ENCODE data around the gene TMEM62.

TMEM62 gene

DNA sequence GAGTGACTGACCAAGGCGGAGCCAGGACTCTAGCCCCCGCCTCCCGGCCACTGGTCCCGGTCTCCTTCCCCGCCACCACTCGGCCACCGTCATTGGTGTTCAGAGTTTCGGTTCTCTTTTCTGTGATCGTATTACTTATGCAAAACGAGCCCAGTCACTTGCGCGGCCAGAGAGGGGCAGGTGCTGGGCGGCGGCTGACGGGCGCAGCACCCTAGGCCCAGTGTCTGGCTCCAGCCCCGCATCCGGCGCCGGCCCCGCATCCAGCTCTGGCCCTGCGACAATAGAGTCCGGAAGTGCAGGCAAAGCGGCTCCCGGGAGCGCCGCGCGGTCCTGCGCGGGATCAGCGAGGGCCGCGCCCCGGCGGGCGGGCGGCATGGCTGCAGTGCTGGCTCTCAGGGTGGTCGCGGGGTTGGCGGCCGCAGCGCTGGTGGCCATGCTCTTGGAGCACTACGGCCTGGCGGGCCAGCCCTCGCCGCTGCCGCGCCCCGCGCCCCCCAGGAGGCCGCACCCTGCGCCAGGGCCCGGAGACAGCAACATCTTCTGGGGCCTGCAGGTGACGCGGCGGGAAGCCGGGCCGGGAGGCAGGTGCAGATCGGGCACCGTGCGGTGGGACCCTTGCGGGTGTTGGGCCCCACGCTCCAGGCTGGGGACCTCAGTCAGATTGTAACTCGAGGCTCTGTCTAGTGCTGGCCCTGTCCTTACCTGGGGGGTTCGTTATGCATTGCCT is at the start of gene TMEM62:
TMEM62 (plus strand) TSS at position 157 of the 727 bp plus-strand sequence; CDS start at position 374, 217 bp downstream.
- H3K36me3 ChIP-seq (ENCODE audit: insufficient read depth, low read length), result no peaks in the 10 kb centered on the region
- H3K4me1 ChIP-seq (ENCODE audit: insufficient read depth, low read length), result 0 out of 2 replicates have a peak, but pooled peaks cover 8% of the 10 kb centered on the region
- H3K9me3 ChIP-seq (ENCODE audit: control insufficient read depth, insufficient read depth, low read length), result no peaks in the 10 kb centered on the region
- H3K9ac ChIP-seq (ENCODE audit: low read depth, low read length), result peak within 1 kb of the TSS; percentile 61

DNA sequence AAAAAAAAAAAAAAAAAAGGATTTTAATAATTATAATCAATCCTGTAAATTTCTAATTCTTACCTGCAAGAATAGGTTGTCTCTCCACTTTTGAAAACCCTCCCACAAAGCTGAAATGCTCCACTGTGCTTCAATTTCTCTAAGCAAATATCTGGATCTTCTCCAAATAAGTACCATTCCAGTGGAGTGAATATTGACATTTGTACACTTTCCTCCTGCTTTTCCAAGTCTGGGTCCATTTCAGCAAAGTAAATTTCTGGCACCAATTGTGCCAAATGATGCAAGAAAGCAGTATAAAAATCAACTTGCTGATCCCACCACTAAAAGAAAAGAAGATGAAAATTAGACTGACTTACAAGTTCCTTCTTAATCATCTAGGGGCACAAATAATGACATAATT is 47.5 kb upstream of the TMEM62 start:
- peaks cover 3% of the 10 kb centered on the region; the same call in 1 of the 2 replicates for H3K4me1 ChIP-seq (ENCODE audit: insufficient read depth, low read length)
- no peaks in the 10 kb centered on the region; the same call in 1 of the 2 replicates for H3K36me3 ChIP-seq (ENCODE audit: insufficient read depth, low read length)
- no peak overlapping the region for H3K9ac ChIP-seq (ENCODE audit: low read depth, low read length)

DNA sequence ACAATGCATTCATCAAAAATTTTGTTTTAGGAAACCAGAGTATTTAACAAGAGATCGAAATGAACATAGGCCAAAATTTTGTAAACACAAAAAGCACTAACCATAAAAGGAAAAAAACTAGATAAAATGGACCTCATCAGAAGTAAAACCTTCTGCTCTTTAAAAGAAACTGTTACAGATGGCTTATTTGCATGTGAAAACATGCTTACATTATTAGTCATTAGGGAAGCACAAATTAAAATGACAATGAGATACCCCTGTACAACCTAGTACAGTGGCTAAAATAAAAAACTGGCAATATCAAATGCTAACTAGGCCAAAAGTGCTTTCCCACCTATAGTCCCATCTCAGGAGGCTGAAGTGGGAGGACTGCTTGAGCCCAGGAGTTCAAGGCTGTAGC is 46.8 kb upstream of the TMEM62 start:
- Histone ChIP-seq H3K36me3 (ENCODE audit: insufficient read depth, low read length) (no peaks in the 10 kb centered on the region; the same call in 1 of the 2 replicates), H3K4me1 (ENCODE audit: insufficient read depth, low read length) (peaks cover 3% of the 10 kb centered on the region; the same call in 1 of the 2 replicates), H3K9me3 (ENCODE audit: control insufficient read depth, insufficient read depth, low read length) (no peaks in the 10 kb centered on the region), H3K9ac (ENCODE audit: low read depth, low read length) (no peak overlapping the region)

More for the DNA sequence above, 47.5 kb upstream of the TMEM62 start:
- no peaks in the 10 kb centered on the region for H3K9me3 ChIP-seq (ENCODE audit: control insufficient read depth, insufficient read depth, low read length)

DNA sequence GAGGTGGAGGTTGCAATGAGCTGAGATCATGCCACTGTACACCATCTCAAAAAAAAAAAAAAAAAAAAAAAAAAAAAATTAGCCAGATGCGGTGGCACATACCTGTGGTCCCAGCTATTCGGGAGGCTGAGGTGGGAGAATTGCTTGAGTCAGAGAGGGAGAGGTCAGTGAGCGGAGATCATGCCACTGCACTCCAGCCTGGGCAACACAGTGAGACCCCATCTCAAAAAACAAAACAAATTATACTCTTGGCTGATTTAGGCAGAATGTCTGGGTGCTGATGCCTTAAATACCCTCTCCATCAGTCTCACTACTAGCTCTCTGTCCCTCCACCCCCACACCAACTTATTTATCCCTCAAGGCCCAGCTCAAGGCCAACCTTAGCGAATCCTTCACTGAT is 41.5 kb upstream of the TMEM62 start:
- Histone ChIP-seq H3K9me3 (ENCODE audit: control insufficient read depth, insufficient read depth, low read length) (no peaks in the 10 kb centered on the region), H3K4me1 (ENCODE audit: insufficient read depth, low read length) (peaks cover under 1% of the 10 kb centered on the region; the same call in 1 of the 2 replicates), H3K36me3 (ENCODE audit: insufficient read depth, low read length) (no peaks in the 10 kb centered on the region), H3K9ac (ENCODE audit: low read depth, low read length) (no peak overlapping the region)

DNA sequence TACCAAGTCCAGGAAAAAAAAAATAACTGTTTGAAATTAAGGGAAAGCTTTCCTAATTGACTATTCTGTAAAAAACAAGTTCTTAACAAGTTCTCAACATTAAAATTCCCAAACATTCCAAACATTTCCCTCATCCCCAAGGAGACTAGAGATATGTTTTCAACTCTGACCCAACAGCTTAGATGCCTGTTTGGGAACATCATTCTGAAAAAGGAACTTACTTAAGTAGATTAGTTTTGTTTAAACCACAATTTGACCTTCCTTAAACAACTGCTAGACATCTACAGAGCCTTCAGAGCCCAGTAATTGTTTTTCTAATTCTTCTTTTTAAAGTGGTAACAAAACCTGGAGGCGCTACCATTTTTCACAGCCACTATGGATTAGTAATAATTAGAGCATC is 40.4 kb upstream of the TMEM62 start:
- Histone ChIP-seq H3K4me1 (ENCODE audit: insufficient read depth, low read length) (no peaks in the 10 kb centered on the region), H3K9ac (ENCODE audit: low read depth, low read length) (no peak overlapping the region), H3K9me3 (ENCODE audit: control insufficient read depth, insufficient read depth, low read length) (no peaks in the 10 kb centered on the region), H3K36me3 (ENCODE audit: insufficient read depth, low read length) (no peaks in the 10 kb centered on the region)

DNA sequence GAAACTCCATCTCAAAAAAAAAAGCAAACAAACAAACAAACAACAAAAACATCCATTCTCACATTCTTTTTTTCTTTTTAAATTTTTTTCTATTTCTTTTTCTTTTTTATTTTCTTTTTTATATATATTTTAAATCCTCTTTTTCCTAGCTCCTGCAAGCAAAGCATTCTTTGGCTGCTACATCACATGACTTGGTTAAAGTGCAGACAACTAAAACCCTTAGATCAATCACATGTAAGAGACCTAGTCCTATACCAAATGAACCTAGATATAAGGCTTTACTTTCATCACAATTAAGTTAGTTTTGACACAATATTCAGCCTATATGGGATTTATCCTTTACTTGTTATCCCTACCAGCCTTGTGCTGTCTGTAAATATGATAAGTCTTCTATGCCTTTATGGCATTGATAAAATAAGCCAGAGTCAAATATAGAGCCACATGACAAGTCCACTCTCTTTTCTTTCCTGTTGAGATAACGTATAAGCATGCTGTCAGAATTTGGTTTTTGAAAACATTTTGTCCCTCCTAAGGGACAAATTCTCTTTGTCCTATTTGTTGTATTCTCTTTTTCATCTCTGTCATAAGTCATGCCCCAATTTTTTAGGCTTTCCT is 38.9 kb upstream of the TMEM62 start:
- Histone ChIP-seq H3K9ac (ENCODE audit: low read depth, low read length) (no peak overlapping the region), H3K36me3 (ENCODE audit: insufficient read depth, low read length) (no peaks in the 10 kb centered on the region), H3K9me3 (ENCODE audit: control insufficient read depth, insufficient read depth, low read length) (no peaks in the 10 kb centered on the region), H3K4me1 (ENCODE audit: insufficient read depth, low read length) (no peaks in the 10 kb centered on the region)

DNA sequence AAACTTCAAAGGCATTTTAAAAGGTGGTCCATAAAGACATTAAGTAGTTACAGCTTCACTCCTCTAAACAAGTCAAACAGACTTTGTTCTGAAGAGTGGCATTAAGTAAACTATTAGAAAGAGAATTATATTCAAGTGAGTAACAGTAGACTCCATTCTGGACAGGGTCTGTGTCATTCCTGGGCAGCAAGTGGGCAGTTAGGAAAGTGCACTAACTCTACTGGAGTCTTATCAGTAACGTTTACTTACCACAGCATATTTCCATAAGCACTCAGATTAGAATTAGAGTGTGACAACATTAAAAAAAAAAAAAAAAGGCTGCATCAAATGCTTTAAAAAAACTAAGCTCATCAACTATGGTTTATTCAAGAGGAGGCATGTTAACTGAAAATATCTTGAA is 38.1 kb upstream of the TMEM62 start:
- no peaks in the 10 kb centered on the region for H3K4me1 ChIP-seq (ENCODE audit: insufficient read depth, low read length)
- no peaks in the 10 kb centered on the region; the same call in 1 of the 2 replicates for H3K36me3 ChIP-seq (ENCODE audit: insufficient read depth, low read length)
- H3K9ac ChIP-seq (ENCODE audit: low read depth, low read length), result no peak overlapping the region
- no peaks in the 10 kb centered on the region for H3K9me3 ChIP-seq (ENCODE audit: control insufficient read depth, insufficient read depth, low read length)

DNA sequence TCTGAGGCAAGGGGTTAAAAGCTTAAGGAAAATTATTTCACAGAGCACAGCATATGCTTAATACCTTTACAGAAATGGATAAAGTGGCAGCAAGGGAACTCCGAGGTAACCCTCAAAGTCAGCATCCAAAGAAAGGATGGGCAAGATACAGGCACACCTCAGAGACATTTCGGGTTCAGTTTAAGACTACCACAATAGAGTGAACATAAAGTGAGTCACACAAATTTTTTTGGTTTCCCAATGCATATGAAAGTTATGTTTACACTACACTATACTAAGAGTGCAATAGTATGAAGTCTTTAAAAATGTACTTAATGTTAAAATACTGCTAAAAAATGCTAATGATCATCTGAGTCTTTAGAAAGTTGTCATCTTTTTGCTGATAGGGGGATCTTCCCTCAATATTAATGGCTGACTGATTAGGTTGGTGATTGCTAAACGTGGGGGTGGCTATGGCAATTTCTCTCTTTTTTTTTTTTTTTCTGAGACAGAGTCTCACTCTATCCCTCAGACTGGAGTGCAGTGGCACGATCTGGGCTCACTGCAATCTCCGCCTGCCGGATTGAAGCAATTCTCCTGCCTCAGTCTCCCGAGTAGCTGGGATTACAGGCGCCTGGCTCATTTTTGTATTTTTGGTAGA is 37.6 kb upstream of the TMEM62 start:
- Histone ChIP-seq H3K36me3 (ENCODE audit: insufficient read depth, low read length) (no peaks in the 10 kb centered on the region; the same call in 1 of the 2 replicates), H3K9me3 (ENCODE audit: control insufficient read depth, insufficient read depth, low read length) (no peaks in the 10 kb centered on the region), H3K4me1 (ENCODE audit: insufficient read depth, low read length) (no peaks in the 10 kb centered on the region), H3K9ac (ENCODE audit: low read depth, low read length) (no peak overlapping the region)

DNA sequence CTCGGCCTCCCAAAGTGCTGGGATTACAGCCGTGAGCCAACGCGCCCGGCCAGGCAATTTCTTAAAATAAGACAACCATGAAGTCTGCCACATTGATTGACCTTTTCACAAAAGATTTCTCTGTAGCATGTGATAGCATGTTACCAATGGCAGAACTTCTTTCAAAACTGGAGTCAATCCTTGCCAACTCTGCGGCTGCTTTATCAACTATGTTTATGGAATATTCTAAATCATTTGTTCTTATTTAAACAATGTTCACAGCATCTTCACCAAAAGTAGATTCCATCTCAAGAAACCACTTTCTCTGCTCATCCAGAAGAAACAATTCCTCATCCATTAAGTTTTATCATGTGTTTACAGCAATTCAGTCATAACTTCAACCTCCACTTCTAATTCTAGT is 37.0 kb upstream of the TMEM62 start:
- Histone ChIP-seq H3K36me3 (ENCODE audit: insufficient read depth, low read length) (no peaks in the 10 kb centered on the region; the same call in 1 of the 2 replicates), H3K4me1 (ENCODE audit: insufficient read depth, low read length) (no peaks in the 10 kb centered on the region), H3K9me3 (ENCODE audit: control insufficient read depth, insufficient read depth, low read length) (no peaks in the 10 kb centered on the region), H3K9ac (ENCODE audit: low read depth, low read length) (no peak overlapping the region)

DNA sequence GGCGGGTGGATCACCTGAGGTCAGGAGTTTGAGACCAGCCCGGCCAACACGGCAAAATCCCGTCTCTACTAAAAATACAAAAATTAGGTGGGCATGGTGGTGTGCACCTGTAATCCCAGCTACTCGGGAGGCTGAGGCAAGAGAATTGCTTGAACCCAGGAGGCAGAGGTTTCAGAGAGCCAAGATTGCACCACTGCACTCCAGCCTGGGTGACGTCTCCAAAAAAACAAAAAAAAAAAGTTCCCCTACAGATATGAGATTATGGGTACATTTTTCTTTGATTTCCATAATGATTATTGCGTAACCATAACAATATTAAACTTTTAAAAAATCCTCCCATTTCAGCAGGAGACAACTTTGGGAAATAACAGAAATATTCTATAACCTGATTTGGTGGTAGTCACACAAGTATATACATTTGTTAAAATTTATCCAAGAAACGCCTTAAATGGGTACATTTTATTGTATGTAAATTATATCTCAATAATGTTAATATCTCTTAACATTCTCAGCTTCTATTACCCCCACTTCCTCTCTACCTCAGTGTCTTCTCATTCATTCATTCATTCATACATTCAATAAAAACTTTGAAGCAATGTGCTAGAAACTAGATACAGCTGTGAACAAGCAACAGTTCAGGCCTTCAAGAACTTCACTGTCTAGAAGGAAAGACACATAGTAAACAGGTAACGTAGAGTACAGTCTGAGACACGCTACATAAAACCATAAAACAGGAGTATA is 34.1 kb upstream of the TMEM62 start:
- Histone ChIP-seq H3K4me1 (ENCODE audit: insufficient read depth, low read length) (no peaks in the 10 kb centered on the region), H3K9ac (ENCODE audit: low read depth, low read length) (no peak overlapping the region), H3K36me3 (ENCODE audit: insufficient read depth, low read length) (no peaks in the 10 kb centered on the region; the same call in 1 of the 2 replicates), H3K9me3 (ENCODE audit: control insufficient read depth, insufficient read depth, low read length) (no peaks in the 10 kb centered on the region)

DNA sequence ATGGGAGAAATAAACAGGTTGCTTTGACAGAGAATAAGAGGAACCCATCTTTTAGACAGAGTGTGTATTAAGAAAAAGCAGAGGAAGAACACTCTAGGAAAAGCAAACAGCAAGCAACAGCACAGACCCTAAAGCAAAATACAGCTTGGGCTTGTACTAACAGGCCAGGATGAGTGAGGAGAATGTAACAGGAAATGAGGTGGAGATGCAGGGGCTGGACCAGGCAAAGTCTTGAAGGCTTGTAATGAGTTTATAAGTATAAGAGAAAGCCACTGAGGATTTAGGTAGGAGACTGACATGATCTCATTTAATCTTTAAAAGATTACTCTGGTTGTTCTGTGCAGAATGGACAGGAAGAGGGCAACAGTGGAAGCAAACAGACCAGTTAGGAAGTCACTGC is 32.4 kb upstream of the TMEM62 start:
- no peak overlapping the region for H3K9ac ChIP-seq (ENCODE audit: low read depth, low read length)
- no peaks in the 10 kb centered on the region for H3K9me3 ChIP-seq (ENCODE audit: control insufficient read depth, insufficient read depth, low read length)
- no peaks in the 10 kb centered on the region for H3K4me1 ChIP-seq (ENCODE audit: insufficient read depth, low read length)
- no peaks in the 10 kb centered on the region; the same call in 1 of the 2 replicates for H3K36me3 ChIP-seq (ENCODE audit: insufficient read depth, low read length)

DNA sequence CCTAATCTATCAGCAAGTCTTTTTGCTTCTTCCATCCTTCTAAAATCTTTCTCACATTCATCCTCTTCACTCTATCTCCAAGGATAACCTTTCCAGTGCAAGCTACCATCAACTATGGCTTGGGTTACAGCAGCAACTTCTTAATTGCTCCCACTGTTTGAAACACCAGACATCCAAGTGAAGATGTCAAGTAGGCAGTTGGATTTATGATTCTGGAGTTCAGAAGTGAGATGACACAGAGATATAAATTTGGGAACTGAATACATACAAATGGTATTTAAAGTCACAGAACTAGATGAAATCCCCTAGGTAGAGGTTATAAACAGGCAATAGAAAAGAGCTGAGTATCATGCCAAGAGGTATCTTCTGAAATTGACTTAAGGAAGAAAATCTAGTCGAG is 31.2 kb upstream of the TMEM62 start:
- Histone ChIP-seq H3K36me3 (ENCODE audit: insufficient read depth, low read length) (no peaks in the 10 kb centered on the region; the same call in 1 of the 2 replicates), H3K4me1 (ENCODE audit: insufficient read depth, low read length) (no peaks in the 10 kb centered on the region), H3K9me3 (ENCODE audit: control insufficient read depth, insufficient read depth, low read length) (no peaks in the 10 kb centered on the region), H3K9ac (ENCODE audit: low read depth, low read length) (no peak overlapping the region)

DNA sequence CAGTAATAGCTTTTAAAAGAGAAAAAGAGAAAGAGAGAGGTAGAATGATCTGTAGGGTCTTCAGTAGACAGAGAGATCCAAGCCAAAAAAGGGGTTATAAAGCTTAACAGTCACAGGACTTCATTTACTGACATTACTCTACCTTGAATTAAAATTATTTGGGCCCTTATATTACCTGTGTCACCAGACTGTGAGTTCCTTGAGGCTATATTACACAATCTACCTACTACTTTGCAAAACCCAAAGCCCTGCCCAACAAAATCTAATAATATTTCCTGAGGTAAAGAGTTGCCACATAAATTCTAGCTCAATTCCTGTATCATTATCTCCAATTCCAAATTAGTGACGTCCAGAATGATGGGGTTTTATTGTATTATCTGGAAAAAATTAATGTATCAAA is 29.5 kb upstream of the TMEM62 start:
- H3K9me3 ChIP-seq (ENCODE audit: control insufficient read depth, insufficient read depth, low read length), result no peaks in the 10 kb centered on the region
- H3K36me3 ChIP-seq (ENCODE audit: insufficient read depth, low read length), result no peaks in the 10 kb centered on the region; the same call in 1 of the 2 replicates
- H3K4me1 ChIP-seq (ENCODE audit: insufficient read depth, low read length), result no peaks in the 10 kb centered on the region
- no peak overlapping the region for H3K9ac ChIP-seq (ENCODE audit: low read depth, low read length)

DNA sequence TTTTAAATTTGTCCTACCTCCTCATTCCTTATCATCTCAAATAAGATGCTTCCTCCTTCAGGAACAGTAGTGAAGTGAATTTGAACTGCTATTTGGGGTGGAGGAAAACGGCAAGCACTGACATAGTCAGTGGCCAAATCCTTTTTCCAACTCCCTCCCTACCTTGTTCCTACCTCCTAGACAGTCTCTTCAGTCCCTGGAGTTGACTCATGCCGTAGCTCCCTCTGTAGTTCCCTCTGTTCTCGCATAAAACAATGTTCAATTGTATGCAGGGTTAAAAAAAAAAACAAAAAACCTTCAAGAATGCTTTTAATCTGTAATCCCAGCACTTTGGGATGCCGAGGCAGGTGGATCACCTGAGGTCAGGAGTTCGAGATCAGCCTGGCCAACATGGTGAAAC is 29.0 kb upstream of the TMEM62 start:
- peak overlapping the region; percentile 96; the same call in 1 of the 2 replicates for H3K9ac ChIP-seq (ENCODE audit: low read depth, low read length)
- H3K9me3 ChIP-seq (ENCODE audit: control insufficient read depth, insufficient read depth, low read length), result no peaks in the 10 kb centered on the region
- H3K36me3 ChIP-seq (ENCODE audit: insufficient read depth, low read length), result no peaks in the 10 kb centered on the region; the same call in 1 of the 2 replicates
- H3K4me1 ChIP-seq (ENCODE audit: insufficient read depth, low read length), result no peaks in the 10 kb centered on the region
